ENCODE data around the gene SEMA3D. TPM values are rescaled to one million over a fixed set of nuclear protein-coding genes. Genes with fewer than 3 reads are reported as not detected.
"Not testable (repeated sequence)": the region's sequence is repeated elsewhere in the genome, so short reads cannot be mapped to it uniquely, and the experiment has no call there.

The SEMA3D gene
- total and polyA plus RNA-seq, 11 donors = 0.10 to 8.6 (median 0.88) TPM

- Histone ChIP-seq H3K27me3 (no peaks in the 10 kb centered on the region), H3K36me3 (no peaks in the 10 kb centered on the region), H3K4me3 (no peak overlapping the region), H3K4me1 (peaks cover 0 to 8% (median 0%) of the 10 kb centered on the region in 12 donors), H3K9me3 (no peaks in the 10 kb centered on the region), H3K27ac (no peak overlapping the region)
- no peak for DNase-seq
- ATAC-seq = no peak
- intact Hi-C loops (cut with DNase I) = no loop called here
- WGBS, 4 donors = 89 to 92% (median 91%) methylated on average over 1 of the region's 1 CpG
- TF ChIP-seq POLR2A (IDR thresholded peaks at IDR 0.05) (no peak), CTCF (IDR thresholded peaks at IDR 0.05) (no peak)
Measured at GRCh38 chr7:85000735-85001350, 186.0 kb downstream of the SEMA3D start.

GRCh38 chr7:84999450-84999849, 187.4 kb downstream of the SEMA3D start:
- no peak for ATAC-seq
- H3K27me3 ChIP-seq = no peaks in the 10 kb centered on the region
- H3K27ac ChIP-seq = no peak overlapping the region
- H3K4me3 ChIP-seq = no peak overlapping the region
- DNase-seq = no peak
- 88 to 93% (median 91%) methylated on average over 8 of the region's 8 CpGs for WGBS, 4 donors
- TF ChIP-seq POLR2A (IDR thresholded peaks at IDR 0.05) (no peak), CTCF (IDR thresholded peaks at IDR 0.05) (no peak)
- peaks cover 0 to 8% (median 0%) of the 10 kb centered on the region in 12 donors for H3K4me1 ChIP-seq
- intact Hi-C loops (cut with DNase I) = no loop called here
- no peaks in the 10 kb centered on the region for H3K9me3 ChIP-seq
- no peaks in the 10 kb centered on the region for H3K36me3 ChIP-seq

- intact Hi-C loops (cut with DNase I) = no loop called here
- Histone ChIP-seq H3K4me1 (peaks cover 0 to 8% (median 0%) of the 10 kb centered on the region in 12 donors), H3K9me3 (no peaks in the 10 kb centered on the region), H3K4me3 (no peak overlapping the region), H3K27me3 (no peaks in the 10 kb centered on the region), H3K27ac (no peak overlapping the region), H3K36me3 (no peaks in the 10 kb centered on the region)
- TF ChIP-seq POLR2A (IDR thresholded peaks at IDR 0.05) (no peak), CTCF (IDR thresholded peaks at IDR 0.05) (peak in 1 of 12 donors; percentile 6)
- ATAC-seq = no peak
- DNase-seq = no peak
Measured at GRCh38 chr7:84998665-84999064, 188.2 kb downstream of the SEMA3D start.

- 61 to 70% (median 68%) methylated on average over 2 of the region's 2 CpGs for WGBS, 4 donors
- intact Hi-C loops (cut with DNase I) = no loop called here
- ATAC-seq (no peak), DNase-seq (no peak)
- no peak for TF ChIP-seq CTCF (IDR thresholded peaks at IDR 0.05)
- no peak for TF ChIP-seq POLR2A (IDR thresholded peaks at IDR 0.05)
- Histone ChIP-seq H3K9me3 (no peaks in the 10 kb centered on the region), H3K4me1 (peaks cover 0 to 8% (median 0%) of the 10 kb centered on the region in 12 donors), H3K27me3 (no peaks in the 10 kb centered on the region), H3K27ac (no peak overlapping the region), H3K4me3 (no peak overlapping the region), H3K36me3 (no peaks in the 10 kb centered on the region)
Measured at GRCh38 chr7:84997626-84998025, 189.2 kb downstream of the SEMA3D start.

GRCh38 chr7:84992954-84993353, 193.9 kb downstream of the SEMA3D start:
- H3K4me3 ChIP-seq; H3K27ac ChIP-seq; ATAC-seq; intact Hi-C loops (cut with DNase I); H3K27me3 ChIP-seq; H3K36me3 ChIP-seq; H3K9me3 ChIP-seq; DNase-seq; H3K4me1 ChIP-seq: not testable (repeated sequence)
- 93 to 97% (median 95%) methylated on average over 7 to 9 of the region's 9 CpGs for WGBS, 4 donors
